HG03196 (cell line): Measurements from ENCODE around the gene SETSIP.
"Not testable (repeated sequence)": the region's sequence is repeated elsewhere in the genome, so short reads cannot be mapped to it uniquely, and the experiment has no call there.

Experiments used
- ATAC-seq: cut with Tn5 transposase; IDR thresholded peaks from one replicate; pipeline ENCODE4 v1.9.1; 2021; ENCODE audit not compliant: unreplicated experiment

SETSIP gene

GRCh38 chr1:92065042-92065441 lies 10.2 kb downstream of the SETSIP start:
- ATAC-seq: no peak

GRCh38 chr1:92051948-92052347 lies 23.3 kb downstream of the SETSIP start:
- no peak for ATAC-seq

DNA sequence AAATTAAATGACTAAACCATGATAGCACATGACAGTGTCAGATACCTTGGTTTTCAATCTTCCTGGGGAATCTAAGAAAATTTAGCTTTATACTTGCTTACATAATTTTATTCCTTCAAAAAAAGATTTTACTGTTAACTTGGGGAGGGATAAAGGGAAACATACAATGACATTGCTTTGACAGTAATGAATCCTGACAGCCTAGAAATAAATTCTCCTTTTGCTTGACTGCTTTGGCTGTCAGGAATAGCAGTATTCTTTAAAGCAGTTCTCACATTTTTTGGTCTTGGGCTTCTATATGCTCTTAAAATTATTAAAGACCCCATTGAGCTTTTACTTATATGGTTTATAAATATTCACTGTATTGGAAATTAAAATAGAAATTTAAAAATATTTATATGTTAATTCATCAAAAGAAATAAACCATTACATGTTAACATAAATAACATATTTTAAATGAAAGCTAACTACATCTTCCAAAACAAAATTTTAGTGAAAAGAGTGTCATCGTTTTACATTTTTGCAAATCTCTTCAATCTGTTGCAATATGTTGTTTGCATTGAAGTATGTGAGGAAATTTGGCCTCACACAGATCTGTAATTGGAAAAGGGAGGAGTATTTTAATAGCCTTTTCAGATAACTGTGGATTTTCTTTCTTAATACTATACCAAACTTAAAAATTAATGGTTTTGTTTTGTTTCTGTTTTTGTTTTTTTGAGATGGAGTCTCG lies 29.3 kb downstream of the SETSIP start:
- ATAC-seq: no peak

- no peak for ATAC-seq
Observed at GRCh38 chr1:92043621-92044020, 31.6 kb downstream of the SETSIP start.

DNA sequence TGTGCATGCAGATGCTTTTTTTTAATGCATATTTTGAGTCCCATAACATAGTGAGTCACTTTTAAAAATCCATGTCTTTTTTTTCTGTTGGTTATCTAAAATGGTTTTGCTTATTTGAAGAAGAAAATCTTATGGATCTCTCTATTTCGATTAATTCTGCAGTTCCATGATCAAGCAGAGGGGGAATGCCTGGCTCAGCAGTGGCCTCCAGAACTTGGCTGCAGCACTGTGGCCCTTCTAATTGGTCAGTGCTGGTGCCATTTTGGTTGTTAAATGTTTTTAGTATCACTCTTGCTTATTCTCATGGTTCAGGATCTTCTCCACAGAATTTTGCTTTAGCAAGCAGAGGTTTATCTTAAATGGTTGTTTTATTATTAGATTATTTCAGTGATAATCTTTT lies 34.2 kb downstream of the SETSIP start:
- no peak for ATAC-seq

GRCh38 chr1:92038695-92039346 lies 36.4 kb downstream of the SETSIP start:
- no peak for ATAC-seq

DNA sequence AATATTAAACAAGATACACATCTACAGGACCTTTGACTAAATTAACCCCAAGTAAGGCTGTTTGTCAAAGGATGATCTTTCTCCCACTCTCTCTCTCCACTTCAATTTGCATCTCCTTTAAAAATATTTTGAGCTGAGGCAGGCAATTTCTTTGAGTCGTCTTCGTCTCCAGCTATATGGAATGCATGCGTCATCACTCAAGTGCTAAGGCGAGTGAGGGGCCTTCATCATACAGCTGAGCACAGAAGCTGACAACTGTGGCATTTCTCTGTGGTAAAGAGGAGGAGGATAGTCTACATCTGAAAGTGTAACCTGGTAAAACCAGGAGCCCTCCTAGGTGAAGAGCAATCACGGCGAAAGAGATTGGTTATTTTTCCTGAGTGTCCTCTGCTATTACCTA lies 37.8 kb downstream of the SETSIP start:
- ATAC-seq: no peak

DNA sequence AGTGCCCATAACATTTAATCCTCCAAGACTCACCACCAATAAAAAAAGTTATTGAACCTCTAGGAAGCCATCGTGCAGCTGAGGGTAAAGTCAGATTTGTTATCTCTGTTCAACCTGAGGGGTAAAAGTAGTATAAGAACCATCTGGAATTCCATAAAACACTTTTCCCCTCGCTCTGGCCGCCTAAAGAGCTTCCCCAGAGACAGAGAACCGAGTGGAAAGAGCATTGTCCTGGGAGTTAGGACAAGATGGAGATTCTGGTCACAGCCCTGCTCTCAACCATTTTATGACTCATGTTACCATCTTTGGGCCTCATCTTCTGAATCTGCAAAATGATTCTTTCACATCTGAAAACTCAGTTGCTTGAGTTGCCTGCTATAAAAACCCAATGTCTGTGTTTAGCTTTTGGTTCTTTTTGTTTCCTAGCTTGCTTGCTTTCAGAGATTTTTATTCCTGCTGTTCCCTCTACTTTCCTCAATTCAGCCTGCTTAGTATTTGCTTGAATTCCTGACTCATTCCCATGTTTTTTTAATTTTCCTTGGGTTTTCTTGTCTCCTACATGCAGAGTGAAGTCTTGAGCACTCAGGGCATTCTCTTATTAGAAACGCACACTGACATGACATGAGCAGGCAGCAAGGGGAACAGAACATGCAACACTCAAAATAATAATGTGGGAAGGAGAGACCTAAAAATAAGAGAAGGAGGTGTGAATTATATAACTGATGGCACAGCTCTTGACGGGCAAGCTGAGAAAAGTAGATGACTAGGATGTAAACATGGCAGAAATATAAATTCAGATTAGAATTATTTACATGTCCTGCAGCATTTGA lies 43.7 kb downstream of the SETSIP start:
- ATAC-seq: no peak

- no peak for ATAC-seq
Observed at GRCh38 chr1:92030656-92031107, 44.5 kb downstream of the SETSIP start.

GRCh38 chr1:92029241-92029922 lies 45.8 kb downstream of the SETSIP start:
- ATAC-seq: no peak

GRCh38 chr1:92026806-92027205 lies 48.4 kb downstream of the SETSIP start:
- ATAC-seq: no peak

- ATAC-seq: not testable (repeated sequence)
Observed at GRCh38 chr1:92026042-92026441, 49.2 kb downstream of the SETSIP start.
